ENCODE results near the gene NEU4. TPM values are rescaled to one million over a fixed set of nuclear protein-coding genes. Genes with fewer than 3 reads are reported as not detected.

Gene NEU4
- total RNA-seq, 4 donors from 2014 or later, result 0.78 to 5.7 (median 1.1) TPM; not detected in 1

DNA sequence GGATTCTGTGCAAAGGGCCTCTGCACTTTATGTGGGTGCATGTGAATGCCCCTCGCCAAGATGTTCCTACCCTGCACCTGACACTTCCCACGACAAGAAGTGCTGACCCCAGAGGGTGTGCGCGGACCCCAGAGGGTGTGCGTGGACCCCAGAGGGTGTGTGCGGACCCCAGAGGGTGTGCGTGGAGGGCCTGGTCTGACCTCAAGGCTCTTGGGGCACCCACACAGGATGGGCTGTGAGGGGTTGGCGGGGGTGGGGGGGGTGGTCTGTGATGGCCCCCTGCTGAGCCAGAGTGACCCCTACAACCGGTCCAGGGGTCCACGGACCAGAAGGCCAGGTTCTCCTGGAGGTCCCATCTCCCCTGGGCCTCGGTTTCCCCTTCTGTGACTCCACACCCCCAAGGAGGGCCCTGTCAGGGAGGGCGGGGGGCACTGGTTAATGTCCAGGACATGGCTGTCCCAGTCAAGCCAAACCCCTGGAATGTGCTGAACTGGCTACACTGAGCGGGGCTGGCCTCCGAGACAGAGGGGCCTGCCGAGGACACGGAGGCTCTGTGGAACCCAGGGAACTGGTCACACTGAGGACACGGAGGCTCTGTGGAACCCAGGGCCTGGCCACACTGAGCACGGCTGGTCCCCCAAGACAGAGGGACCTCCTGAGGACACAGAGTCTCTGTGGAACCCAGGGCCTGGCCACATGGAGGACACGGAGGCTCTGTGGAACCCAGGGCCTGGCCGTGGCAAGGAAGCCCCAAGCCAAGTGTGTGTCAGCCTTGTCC, 3.1 kb downstream of the NEU4 start:
- peaks cover 21 to 28% of the 10 kb centered on the region in 2 donors for H3K4me1 ChIP-seq
- DNase-seq, result no peak
- H3K36me3 ChIP-seq, result no peaks in the 10 kb centered on the region
- intact Hi-C loops (cut with DNase I), result no loop called here
- TF ChIP-seq, protein P1, sequence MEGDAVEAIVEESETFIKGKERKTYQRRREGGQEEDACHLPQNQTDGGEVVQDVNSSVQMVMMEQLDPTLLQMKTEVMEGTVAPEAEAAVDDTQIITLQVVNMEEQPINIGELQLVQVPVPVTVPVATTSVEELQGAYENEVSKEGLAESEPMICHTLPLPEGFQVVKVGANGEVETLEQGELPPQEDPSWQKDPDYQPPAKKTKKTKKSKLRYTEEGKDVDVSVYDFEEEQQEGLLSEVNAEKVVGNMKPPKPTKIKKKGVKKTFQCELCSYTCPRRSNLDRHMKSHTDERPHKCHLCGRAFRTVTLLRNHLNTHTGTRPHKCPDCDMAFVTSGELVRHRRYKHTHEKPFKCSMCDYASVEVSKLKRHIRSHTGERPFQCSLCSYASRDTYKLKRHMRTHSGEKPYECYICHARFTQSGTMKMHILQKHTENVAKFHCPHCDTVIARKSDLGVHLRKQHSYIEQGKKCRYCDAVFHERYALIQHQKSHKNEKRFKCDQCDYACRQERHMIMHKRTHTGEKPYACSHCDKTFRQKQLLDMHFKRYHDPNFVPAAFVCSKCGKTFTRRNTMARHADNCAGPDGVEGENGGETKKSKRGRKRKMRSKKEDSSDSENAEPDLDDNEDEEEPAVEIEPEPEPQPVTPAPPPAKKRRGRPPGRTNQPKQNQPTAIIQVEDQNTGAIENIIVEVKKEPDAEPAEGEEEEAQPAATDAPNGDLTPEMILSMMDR (IDR thresholded peaks at IDR 0.05), result no peak
- no peak for TF ChIP-seq POLR2A (IDR thresholded peaks at IDR 0.05)
- H3K4me3 ChIP-seq (replicated peaks in 1 of 3), result no peak overlapping the region
- H3K27ac ChIP-seq, result peak overlapping the region in 1 of 3 donors; percentile 83
- H3K9me3 ChIP-seq, result no peaks in the 10 kb centered on the region
- WGBS, 2 donors, result 84 to 87% methylated on average over 7 to 17 of the region's 20 CpGs
- no peaks in the 10 kb centered on the region for H3K27me3 ChIP-seq

DNA sequence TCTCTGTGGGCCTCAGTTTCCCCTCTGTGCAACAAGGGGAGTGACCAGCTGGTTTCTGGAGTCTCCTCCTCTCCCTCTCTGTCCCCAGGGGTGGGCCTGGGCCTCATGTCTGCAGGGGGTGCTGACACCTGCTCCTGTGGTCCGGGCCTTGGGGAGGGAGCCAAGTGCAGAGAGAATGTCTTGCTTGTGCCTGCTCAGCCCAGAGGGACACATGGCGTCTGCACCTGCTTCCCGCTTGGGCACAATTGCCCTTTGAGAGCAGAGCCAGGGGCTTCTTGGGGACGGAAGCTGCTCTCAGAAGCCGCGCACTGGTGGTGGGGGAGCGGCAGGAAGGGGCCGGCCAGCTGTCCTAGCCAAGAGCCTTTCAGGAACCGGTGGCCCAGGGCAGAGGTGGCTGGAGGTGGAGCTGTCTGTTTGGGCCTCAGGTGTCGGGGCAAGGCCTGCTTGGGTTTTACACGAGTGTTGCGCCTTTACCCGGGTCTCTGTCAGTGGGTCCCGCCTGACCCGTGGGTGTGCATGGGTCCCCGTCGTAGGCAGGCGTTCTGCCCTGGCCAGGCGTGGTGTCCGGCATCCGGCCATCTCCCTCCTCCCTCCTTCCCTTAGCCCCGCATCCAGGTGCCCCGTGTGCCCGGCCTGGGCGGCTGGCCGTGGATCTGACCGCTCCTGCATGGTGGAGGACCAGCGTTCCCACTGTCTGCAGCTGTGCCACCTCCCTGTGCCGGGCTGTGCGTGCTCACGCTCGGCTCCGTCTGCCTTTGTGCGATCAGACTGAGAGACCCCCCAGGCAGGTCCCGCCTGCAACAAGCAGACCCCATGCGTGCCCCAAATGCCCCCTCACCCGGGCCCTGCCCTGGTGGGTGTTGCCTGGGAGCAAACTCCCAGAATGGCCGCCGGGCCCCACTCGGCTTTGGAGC, 4.0 kb downstream of the NEU4 start:
- Histone ChIP-seq H3K27ac (no peak overlapping the region), H3K27me3 (no peaks in the 10 kb centered on the region), H3K36me3 (no peaks in the 10 kb centered on the region), H3K4me3 (replicated peaks in 1 of 3) (no peak overlapping the region), H3K9me3 (no peaks in the 10 kb centered on the region), H3K4me1 (peaks cover 21 to 28% of the 10 kb centered on the region in 2 donors)
- intact Hi-C loops (cut with DNase I), result no loop called here
- 94% methylated on average over 25 to 33 of the region's 40 CpGs for whole genome bisulfite sequencing, 2 donors
- DNase-seq, result no peak
- TF ChIP-seq, protein P1 (IDR thresholded peaks at IDR 0.05), result no peak
- no peak for TF ChIP-seq POLR2A (IDR thresholded peaks at IDR 0.05)

DNA sequence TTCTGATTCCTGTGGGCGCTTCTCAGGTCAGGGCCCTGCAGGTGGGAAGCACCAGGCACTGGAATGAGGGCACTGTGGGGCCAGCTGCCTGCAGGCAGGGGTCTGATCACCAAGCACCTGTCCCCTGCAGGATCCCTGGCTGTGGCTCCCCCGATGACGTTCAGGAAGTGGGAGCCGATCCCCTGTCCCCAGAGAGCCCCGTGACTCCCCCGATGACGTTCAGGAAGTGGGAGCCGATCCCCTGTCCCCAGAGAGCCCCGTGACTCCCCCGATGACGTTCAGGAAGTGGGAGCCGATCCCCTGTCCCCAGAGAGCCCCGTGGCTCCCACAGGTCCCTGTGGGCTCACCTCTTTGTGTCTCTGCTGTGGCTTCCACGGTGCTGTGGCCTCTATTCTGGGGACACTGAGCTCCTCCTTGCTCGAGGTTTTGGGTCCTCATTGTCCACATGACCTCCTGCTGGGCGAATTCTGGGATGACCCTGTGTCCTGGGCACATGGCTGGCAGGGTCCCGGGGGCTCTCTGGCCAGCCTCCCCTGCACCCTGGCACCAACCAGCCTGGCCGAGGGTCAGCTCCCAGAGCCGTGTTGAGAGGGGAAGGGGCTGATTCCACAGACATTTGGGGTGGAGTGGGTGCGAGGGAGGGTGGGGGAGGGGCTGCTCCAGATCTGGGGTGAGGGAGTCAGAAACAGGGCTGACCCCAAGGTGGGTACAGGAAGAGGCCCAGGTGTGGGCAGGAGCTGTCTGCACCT, 4.8 kb downstream of the NEU4 start:
- Histone ChIP-seq H3K27me3 (no peaks in the 10 kb centered on the region), H3K4me1 (peaks cover 21 to 28% of the 10 kb centered on the region in 2 donors), H3K4me3 (replicated peaks in 1 of 3) (no peak overlapping the region), H3K36me3 (no peaks in the 10 kb centered on the region), H3K27ac (no peak overlapping the region), H3K9me3 (no peaks in the 10 kb centered on the region)
- intact Hi-C loops (cut with DNase I), result no loop called here
- WGBS, 2 donors, result 76 to 85% methylated on average over 12 to 17 of the region's 20 CpGs
- TF ChIP-seq POLR2A (IDR thresholded peaks at IDR 0.05), result no peak
- TF ChIP-seq, protein P1 (IDR thresholded peaks at IDR 0.05), result no peak
- DNase-seq, result no peak

DNA sequence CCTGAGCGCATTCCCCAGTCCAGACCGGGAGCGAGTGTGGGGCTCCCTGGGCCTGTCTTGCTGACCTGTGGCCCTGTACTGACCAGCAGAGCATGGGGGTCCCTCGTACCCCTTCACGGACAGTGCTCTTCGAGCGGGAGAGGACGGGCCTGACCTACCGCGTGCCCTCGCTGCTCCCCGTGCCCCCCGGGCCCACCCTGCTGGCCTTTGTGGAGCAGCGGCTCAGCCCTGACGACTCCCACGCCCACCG, 5.3 kb downstream of the NEU4 start:
- no peaks in the 10 kb centered on the region for H3K9me3 ChIP-seq
- no peak for DNase-seq
- no peaks in the 10 kb centered on the region for H3K27me3 ChIP-seq
- no peak overlapping the region for H3K27ac ChIP-seq
- intact Hi-C loops (cut with DNase I), result no loop called here
- peaks cover 21 to 28% of the 10 kb centered on the region in 2 donors for H3K4me1 ChIP-seq
- 87 to 94% methylated on average over 3 to 4 of the region's 17 CpGs for WGBS, 2 donors
- H3K36me3 ChIP-seq, result no peaks in the 10 kb centered on the region
- no peak overlapping the region for H3K4me3 ChIP-seq (replicated peaks in 1 of 3)
- TF ChIP-seq, protein P1 (IDR thresholded peaks at IDR 0.05), result no peak
- TF ChIP-seq POLR2A (IDR thresholded peaks at IDR 0.05), result no peak

Data from thyroid gland (tissue), 4 donors.